ENCODE data around the gene ACO2.

The ACO2 gene

DNA sequence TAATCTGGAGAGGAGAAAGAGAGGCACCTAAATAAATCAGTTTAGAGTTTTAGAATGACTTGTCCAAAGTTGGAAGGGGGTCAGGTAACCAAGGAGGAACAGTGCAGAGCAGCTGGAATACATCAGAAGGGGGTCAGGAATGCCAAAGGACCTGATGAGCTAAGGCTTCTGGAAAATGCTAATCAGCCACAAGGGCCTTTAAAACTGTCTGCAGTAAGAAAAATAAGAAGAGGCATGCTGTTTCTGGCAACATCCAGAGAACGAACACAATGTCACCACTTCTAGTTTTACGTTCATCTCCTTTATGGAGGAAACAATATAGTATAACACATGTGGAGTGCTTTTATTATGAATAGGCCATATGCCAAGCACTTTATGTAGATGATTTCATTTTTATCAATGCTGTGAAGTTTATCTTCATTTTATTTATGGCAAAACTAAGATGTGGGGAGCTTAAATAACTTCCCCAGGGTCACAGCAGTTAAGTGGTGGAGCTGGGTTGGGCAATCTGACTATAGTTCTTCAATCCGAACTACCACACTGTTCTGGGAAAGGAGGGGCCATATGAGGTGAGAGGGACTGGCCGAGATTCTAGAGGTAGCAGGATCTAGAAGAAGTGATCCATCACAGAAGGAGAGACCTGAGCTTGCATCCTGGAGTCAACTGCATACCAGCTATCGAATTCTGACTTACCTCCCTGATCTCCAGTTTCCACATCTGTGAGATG lies 22.6 kb downstream of the ACO2 start:
- no peak for DNase-seq

DNA sequence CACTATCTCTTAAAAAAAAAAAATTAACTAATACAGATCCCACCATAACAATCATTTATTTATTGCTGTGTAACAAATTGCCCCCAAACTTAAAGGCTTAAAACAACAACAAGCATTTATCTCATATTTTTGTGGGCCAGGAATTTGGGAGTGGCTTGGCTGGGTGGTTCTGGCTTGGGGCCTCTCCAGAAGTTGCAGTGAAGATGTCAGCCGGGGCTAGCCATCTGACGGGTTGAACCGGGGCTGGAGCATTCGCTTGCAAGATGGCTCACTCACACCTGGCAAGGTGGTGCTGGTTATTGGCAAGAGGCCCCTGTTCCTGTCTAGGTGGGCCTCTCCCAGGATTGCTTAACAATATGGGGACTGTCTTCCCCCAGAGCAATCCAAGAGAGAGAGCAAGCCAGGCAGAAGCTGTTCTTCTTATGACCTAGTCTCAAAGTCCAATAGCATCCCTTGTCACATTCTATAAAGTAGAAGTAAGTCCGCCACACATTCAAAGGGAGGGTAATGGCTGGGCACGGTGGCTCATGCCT lies 29.5 kb downstream of the ACO2 start:
- no peak for DNase-seq

DNA sequence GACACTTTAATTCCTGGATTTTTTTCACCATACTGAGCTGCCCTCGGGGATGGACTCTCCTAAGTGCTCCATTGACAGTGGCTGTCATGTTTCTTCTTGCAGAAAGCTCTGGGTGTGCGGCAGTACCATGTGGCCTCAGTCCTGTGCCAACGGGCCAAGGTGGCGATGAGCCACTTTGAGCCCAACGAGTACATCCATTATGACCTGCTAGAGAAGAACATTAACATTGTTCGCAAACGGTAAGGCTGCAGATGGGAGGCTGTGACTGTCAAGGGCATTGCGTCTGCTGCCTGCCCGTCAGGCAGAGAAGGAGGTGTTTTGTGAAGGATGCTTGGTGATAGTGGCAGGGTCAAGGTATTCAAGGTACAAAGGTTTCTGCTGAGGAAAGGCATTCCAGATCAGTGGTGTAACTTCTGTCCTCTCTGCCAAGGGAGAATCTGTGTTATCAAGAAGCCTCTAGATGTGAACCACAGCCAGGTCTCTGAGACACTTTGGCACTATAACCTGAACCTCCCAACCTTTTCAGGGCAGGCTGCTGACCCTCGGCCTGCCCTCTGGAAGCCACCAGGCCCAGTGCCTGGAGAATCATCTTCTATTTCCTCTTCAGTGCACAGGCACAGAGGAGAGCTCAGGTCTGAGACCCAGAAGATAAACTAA lies 30.8 kb downstream of the ACO2 start:
- DNase-seq, result no peak

DNA sequence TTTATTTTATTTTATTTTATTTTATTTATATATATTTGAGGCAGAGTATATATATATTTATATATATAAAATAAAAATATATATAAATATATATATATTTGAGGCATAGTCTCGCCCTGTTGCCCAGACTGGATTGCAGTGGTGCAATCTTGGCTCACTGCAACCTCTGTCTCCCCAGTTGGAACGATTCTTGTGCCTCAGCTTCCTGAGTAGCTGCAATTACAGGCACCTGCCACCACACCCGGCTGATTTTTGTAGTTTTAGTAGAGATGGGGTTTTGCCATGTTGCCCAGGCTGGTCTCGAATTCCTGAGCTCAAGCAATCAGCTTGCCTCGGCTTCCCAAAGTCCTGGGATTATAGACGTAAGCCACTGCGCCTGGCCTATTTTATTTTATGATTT lies 31.4 kb downstream of the ACO2 start:
- no peak for DNase-seq

DNA sequence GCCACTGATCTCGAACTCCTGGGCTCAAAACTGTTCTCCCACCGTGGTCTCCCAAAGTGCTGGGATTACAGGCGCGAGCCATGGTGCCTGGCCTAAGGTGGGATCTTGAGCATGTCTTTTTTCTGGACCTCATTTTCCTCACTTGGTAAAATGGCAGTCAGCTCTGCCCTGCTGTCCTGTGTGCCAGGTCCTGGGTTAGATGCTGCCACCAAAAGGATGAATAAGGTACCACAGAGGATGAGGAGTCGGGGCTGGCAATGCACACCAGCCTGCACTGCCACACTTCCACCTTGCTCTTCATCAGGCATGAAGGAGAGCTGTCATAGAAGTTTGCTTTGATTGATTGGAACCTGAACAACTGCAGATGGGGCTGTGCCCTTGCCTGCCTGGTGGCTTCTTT lies 32.3 kb downstream of the ACO2 start:
- peak in 1 of 2 experiments; percentile 60 for DNase-seq

DNA sequence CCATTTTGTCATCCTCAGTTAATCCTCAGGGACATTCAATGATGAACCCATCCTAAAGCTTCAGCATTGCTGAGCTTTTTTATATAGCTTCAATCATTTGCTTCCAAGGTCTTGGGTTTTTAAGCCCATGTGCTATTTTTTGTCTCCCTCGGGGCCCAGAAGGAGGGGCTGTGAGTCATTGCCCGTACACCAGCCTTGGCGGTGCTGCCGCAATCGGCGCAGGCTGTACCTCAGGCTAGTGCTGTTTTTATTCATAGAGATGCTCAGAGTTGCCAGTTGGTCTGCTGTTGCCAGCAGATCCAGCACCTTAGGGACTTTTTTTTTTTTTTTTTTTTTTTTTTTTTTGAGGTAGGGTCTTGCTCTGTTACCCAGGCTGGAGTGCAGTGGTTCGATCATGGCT lies 35.5 kb downstream of the ACO2 start:
- peak in 1 of 2 experiments; percentile 64 for DNase-seq

DNA sequence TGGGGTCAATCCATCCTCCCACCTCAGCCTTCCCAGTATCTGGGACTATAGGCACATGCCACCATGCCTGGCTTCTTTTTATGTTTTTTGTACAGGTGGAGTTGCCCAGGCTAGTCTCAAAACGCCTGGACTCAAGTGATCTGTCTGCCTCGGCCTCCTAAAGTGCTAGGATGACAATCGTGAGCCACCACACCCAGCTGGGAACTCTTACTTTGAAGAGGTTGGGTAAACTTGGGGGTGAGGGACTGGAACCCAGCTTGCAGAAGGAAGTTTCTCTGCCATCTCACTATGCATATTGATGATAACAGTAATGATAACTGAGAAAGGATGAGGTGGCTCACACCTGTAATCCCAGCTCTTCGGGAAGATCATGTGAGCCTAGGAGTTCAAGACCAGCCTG lies 35.9 kb downstream of the ACO2 start:
- DNase-seq, result no peak

DNA sequence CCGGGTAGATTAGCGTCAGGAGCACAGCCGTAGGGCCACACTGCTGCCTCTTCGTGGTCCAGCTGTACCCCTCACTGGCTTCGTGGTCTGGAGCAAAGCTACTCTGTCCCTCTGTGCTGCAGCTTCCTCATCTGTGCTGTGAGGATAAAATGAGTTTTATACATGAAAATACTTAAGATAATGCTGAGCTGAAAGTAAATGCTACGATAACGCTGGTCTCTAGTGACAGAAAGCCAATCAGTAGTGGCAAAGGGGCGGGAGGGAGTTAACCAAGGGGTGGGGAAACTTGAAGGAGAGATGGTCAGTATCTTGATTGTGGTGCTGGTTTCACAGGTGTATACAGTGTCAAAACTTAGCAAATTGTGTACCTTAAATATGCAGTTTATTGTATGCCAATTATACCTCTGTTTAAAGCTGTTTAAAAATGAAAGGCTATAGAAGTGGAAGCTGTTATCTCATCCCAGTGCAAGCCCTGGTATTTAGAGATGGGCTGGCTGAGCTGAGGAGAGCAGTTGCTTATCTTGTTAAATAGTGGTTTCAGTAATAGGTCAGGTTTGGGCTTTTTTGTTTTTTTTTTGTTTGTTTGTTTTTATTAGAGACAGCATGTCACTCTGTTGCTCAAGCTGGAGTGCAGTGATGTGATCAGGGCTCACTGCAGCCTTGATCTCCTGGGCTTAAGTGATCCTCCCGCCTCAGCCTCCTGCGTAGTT lies 36.7 kb downstream of the ACO2 start:
- no peak for DNase-seq

DNA sequence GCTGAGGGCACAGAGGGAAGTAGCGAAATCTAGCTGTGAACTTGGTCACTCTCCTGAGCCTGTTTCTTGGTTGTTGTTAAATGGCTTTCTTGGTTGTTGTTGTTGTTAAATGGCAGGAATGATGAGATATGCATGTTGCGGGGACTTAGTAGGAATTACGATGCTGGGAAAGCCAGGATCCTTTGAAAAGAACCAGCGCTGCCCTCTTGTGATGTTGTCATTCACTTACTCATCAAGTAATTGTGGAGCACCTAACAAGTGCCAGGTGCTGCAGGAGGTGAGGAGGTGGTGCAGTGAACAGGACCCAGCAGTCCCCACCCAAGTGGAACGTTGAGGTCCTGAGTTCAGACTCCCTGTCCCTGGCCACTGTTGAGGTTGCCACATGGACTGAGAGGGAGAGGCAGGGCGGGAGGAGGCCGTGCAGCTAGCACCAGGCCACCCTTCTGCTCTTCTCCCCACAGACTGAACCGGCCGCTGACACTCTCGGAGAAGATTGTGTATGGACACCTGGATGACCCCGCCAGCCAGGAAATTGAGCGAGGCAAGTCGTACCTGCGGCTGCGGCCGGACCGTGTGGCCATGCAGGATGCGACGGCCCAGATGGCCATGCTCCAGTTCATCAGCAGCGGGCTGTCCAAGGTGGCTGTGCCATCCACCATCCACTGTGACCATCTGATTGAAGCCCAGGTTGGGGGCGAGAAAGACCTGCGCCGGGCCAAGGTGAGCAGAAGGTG lies 38.6 kb downstream of the ACO2 start:
- DNase-seq, result no peak

DNA sequence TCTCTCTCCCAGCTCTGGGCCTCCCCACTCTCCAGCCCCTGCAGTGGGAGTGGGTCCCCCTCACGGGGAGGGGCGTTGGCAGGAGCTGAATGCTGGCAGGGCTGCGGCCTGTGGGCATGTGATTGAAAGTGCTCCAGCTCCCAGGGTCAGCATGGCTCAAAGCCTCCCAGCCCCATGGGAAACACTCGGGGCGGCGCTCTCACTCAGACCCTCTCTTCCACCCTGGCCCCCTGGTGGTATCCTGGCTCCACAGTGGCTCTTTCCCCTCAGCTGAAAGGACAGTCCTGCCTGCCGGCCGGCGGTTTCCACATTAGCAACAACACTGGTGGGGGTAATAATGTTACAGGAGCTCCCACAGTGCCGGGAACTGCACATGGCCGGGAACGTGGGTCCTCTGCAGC lies 39.9 kb downstream of the ACO2 start:
- DNase-seq, result no peak

DNA sequence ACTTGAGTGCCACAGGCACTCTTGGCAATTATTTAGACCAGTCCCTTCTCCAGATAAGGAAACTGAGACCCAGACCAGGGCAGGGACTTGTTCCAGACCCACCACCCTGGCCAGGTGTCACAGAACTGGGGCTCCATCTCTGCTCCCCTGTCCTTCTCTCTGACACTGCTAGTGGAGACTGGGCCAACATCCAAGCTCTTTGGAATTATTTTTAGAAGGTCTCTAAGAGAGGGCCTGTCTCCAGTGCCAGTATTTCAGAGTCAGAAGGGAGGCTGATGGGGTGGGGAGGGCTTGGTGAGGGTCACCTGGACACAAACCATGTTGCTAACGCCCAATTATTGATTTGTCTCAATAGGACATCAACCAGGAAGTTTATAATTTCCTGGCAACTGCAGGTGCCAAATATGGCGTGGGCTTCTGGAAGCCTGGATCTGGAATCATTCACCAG lies 42.6 kb downstream of the ACO2 start:
- no peak for DNase-seq

DNA sequence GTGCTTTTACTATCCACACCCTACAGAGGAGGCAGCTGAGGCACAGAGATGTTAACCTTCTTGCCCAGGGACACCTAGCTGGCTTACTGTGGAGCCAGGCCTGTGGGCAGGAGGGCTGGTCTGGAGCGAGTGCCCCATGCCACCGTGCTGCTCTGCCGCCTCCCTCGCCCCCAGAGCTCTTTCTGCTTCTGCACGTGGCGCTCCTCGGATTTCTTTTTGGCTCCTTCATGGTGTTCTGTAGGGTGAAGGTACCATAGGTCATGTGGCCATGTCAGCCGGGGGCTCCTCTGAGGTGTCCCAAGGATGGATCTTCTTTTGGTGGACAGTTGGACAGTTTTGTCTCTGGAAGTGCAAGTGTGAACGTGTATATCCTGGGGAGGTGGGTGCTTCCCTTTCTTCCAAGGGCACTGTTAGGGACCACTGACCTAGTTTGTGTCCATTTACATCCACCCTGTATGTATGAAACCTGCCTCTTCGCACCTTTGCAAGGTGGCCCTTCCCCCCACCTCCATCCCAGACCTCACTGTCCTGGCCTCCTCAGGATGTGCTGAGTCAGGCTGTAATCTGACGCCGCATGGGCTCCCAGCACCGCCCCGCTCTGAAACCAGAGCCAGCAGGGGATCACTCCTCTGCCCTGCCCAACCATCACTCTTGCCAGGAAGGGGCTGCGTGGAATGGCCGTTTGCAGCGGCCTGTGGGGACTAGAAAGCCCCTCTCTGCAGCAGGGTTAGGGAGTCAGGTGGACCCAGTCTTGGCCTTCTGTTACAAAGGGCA lies 43.7 kb downstream of the ACO2 start:
- no peak for DNase-seq

DNA sequence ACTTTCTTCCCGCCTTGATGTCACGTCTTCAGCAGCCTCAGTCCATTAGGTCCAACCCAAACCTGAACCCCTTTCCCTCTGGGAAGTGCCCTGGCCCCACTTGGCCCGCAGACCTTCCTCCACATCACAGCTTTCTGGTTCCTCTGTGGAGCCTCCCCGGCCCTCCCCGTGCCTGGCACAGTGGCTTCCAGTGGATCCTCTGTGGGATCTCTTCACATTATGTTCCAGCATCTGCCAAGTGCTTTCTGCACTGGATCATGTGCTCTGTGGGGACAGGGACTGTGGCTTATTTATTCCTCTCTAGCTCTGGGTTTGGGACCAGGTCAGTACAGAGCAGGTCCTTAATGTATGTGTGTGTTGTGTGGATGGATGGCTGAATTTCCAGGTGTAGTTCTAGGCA lies 44.5 kb downstream of the ACO2 start:
- no peak for DNase-seq

DNA sequence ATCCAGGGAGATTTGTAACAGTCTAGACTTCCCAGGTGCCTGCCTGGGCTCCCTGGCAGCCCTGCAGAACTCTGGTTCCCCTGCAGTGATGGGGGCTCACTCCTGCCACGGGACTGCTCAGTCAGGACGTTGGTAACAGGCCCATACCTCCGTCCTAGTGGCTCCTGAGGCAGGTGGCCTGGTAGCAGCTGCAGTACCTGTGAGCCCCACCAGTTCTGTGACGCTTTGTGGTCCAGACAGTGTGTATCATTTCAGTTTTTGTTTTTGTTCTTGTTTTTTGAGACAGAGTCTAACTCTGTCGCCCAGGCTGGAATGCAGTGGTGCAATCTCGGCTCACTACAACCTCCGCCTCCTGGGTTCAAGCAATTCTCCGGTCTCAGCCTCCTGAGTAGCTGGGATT lies 47.5 kb downstream of the ACO2 start:
- DNase-seq, result no peak

DNA sequence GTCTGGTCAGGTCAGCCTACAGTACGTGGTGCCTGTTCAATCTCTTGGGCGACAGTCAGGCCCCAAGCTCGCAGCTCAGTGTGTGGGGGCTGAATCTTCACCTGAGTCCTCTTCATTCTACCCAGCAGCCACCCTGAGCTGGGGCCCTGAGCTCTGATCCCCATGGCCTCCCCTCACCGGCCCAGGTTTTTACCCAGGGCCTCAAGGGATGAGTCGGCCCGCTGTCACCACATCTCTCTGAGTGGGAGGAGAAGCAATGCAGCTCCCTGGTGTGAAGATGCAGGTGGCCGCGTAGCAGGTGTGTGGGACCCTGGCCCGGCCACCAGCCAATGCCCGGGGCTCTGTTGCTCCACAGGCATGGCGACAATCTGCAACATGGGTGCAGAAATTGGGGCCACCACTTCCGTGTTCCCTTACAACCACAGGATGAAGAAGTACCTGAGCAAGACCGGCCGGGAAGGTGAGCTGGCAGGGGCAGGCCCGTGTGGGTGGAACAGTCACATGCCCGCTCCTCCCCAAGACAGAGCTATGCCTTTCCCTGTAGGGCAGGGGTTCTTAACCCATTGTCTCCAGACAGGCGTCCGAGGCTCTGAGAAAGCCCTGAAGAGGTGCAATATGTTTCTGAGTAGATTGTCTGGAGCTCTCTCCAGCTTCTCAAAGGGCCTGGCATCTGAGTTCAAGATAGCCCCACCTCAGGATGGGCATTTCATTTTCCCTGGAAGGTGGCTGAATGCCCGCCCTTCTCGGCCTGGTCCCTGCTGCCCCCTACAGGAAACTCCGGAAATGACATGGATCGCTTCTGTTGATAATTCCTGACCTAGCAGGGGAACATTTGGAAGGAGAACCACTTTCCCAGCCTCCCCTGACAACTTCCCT lies 48.5 kb downstream of the ACO2 start:
- peak in 1 of 2 experiments; percentile 63 for DNase-seq

DNA sequence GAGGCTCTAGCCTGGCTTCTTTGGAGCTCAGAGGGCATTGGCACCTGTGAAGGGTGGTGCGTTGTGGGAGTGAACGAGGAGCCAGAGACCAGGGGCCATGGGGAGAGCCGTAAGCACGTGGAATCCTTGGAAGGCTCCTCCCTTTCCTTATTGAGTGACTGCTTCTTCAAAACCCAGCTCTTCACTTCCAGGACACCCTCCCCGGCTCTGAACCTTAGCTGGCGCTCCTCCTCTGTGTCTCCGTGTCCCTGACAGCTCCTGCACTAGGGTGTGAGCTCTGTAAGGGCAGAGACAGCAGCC lies 49.1 kb downstream of the ACO2 start:
- no peak for DNase-seq

DNA sequence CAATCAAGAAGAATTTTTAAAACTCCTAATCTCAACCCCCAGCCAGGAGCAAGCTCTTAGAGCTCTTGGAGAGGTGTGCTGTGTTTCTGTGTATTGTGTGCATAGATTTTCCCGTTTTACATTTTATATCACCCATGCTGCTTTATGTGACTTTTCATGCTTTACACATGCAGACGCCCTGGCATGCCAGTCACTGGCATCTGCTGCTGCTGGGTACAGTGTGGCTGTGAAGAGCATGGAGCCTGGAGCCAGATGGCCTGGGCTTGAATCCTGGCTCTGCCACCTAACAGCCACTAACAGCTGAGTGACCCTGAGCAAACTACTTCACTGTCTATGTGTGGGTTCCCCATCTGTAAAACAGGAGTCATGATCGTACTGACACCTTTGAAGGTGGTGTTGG lies 52.2 kb downstream of the ACO2 start:
- peak; percentile 66 to 81 for DNase-seq

DNA sequence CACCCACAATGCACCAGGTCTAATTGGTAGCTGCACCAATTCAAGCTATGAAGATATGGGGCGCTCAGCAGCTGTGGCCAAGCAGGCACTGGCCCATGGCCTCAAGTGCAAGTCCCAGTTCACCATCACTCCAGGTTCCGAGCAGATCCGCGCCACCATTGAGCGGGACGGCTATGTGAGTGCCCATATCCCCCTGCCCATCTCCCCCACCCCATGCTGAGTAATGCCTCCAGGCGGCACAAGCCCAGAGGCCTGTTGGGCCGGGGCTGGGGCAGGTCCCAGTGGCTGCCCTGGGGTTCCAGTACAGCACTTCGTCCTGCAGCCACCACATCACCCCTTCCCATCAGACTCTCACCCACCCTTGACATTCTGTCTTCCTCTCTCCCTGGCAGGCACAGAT lies 53.9 kb downstream of the ACO2 start:
- DNase-seq, result no peak

DNA sequence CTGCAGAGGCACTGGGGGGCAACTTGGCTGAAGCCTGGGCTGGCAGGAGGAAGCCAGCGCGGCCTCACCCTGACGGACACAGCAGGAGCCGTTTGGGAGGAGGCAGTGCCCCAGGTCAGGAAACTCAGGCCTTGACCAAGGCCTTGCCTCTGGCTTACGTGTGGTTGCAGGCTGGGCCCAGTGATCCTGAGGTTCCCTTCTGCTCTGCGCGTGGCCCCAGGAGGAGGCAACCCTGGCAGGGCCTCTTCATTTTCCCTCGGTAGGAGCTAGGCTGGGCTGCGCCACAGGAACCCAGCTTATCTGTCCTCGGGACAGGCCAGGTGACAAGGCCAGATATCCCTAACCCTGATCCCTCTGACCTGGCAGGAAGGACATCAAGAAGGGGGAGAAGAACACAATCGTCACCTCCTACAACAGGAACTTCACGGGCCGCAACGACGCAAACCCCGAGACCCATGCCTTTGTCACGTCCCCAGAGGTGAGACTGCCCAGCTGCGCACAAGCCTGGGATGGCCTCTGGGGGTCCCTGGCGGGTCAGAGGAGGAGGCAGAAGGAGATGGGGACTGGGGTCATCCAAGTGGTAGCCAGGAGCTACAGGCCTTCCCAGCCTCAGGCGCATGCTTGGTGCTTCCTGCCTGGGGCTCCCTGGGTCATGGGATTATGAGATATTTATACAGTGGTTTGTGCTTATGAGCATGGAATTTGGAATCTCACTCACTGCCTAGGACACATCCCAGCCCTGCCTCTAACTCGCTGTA lies 54.7 kb downstream of the ACO2 start:
- no peak for DNase-seq

DNA sequence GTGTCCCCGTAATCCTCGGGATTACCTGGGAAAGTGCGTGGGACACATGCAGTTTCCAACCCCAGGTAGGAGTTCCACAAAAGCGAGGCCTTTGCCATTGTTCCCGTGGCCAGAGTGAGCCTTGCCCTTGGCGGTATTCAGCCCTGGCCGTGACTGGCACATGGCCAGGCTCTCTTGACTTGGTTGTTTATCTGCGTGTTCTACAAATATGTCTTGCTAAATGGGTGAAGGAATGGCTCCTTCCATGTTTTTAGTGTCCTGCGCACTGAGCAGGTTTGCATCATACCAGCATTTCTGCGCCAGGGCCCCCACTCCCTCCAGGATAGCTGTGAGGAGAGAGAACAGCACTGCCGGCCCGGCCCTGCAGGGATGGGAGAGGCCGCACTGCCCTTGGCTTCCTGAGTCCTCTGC lies 55.3 kb downstream of the ACO2 start:
- DNase-seq, result no peak
